Small intestine (tissue), 7 donors: ENCODE results near the gene IHH. TPM values are rescaled to one million over a fixed set of nuclear protein-coding genes. Genes with fewer than 3 reads are reported as not detected.

Source experiments
- DNase-seq, 2 donors: peaks; one replicate each; pipeline versions ENCODE4 v3.0.0 to v3.0.0-alpha.2; 2013
- FAIRE-seq: peaks from 2 replicates; lab custom pipeline; 2012; peaks lifted over from hg19 to GRCh38; lab: Jason Lieb, UNC
- H3K27ac ChIP-seq, 3 donors: one replicate each; pipeline ENCODE4 v1.5.1; 2013; ENCODE audit warnings: low read length in 2 of 3, mild to moderate bottlenecking in 2 of 3, control low read depth in 1 of 3, inconsistent platforms in 1 of 3, low read depth in 1 of 3, moderate library complexity in 1 of 3
- H3K27me3 ChIP-seq, 3 donors: one replicate each; pipeline ENCODE4 v1.6.1; 2013; ENCODE audit warnings: low read length in 3 of 3, inconsistent platforms in 1 of 3; ENCODE audit not compliant: control insufficient read depth in 3 of 3, insufficient read depth in 3 of 3
- H3K36me3 ChIP-seq, 3 donors: one replicate each; pipeline ENCODE4 v1.6.1; 2013; ENCODE audit warnings: low read length in 3 of 3, inconsistent platforms in 1 of 3, low read depth in 1 of 3, mild to moderate bottlenecking in 1 of 3, moderate library complexity in 1 of 3; ENCODE audit not compliant: control insufficient read depth in 3 of 3, insufficient read depth in 2 of 3
- H3K4me1 ChIP-seq, 3 donors: one replicate each; pipeline ENCODE4 v1.6.1; 2013; ENCODE audit warnings: low read length in 2 of 3, inconsistent platforms in 1 of 3, low read depth in 1 of 3, mild to moderate bottlenecking in 1 of 3, moderate library complexity in 1 of 3; ENCODE audit not compliant: control insufficient read depth in 3 of 3, insufficient read depth in 2 of 3
- H3K4me3 ChIP-seq, 3 donors: one replicate each; pipeline ENCODE4 v1.5.1; 2013; ENCODE audit warnings: low read length in 3 of 3, control low read depth in 1 of 3, inconsistent platforms in 1 of 3, low read depth in 1 of 3, mild to moderate bottlenecking in 1 of 3, moderate library complexity in 1 of 3
- H3K9me3 ChIP-seq, 2 donors: one replicate each; pipeline ENCODE4 v1.6.1; 2013; ENCODE audit warnings: low read depth in 1 of 2, low read length in 1 of 2; ENCODE audit not compliant: control insufficient read depth in 2 of 2, insufficient read depth in 1 of 2
- WGBS, 3 donors: extraction: QIAGEN DNeasy Blood & Tissue Kit; methylation state at CpG; one replicate each; pipeline ENCODE4 v1.1.7; 2013; 5-methylcytosine and 5-hydroxymethylcytosine counted together
- polyA plus RNA-seq, 4 donors: library from polyadenylated mRNA; stranded (reverse) in 3 of 4; unstranded in 1 of 4; fragments of 200-250 nt in 3 of 4; fragments of 120-200 nt in 1 of 4; gene quantifications; one replicate each; pipeline versions ENCODE4 v1.2.1 to v1.2.3, GENCODE V29; 2013
- donor health status: healthy with polysubstance abuse.
- donor health status: control.
- donor health status: control.
- donor health status: Bipolar disorder and iron deficiency.
- donor health status: healthy.

The IHH gene
- polyA plus RNA-seq, 4 donors = 13.5 to 95.4 (median 29.1) TPM

- H3K27me3 ChIP-seq = peaks cover 0 to 3% (median 0%) of the 10 kb centered on the region in 3 donors
- 69 to 79% (median 73%) methylated on average over 16 of the region's 16 CpGs for WGBS, 3 donors
Measured at GRCh38 chr2:219030177-219030940, 30.4 kb downstream of the IHH start.

GRCh38 chr2:219029829-219030165, 30.9 kb downstream of the IHH start:
- H3K4me1 ChIP-seq = peaks cover 0 to 2% (median 0%) of the 10 kb centered on the region in 3 donors
- no peak overlapping the region for H3K4me3 ChIP-seq
- FAIRE-seq = no peak
- no peak overlapping the region for H3K27ac ChIP-seq
- no peaks in the 10 kb centered on the region for H3K9me3 ChIP-seq
- WGBS, 3 donors = 34 to 43% (median 35%) methylated on average over 9 of the region's 9 CpGs
- H3K36me3 ChIP-seq = peaks cover 0 to 6% (median 0%) of the 10 kb centered on the region in 3 donors
- DNase-seq = peak; percentile 83 to 84
- peaks cover 0 to 3% (median 0%) of the 10 kb centered on the region in 3 donors for H3K27me3 ChIP-seq

More at GRCh38 chr2:219030177-219030940, 30.4 kb downstream of the IHH start:
- H3K27ac ChIP-seq = no peak overlapping the region
- H3K36me3 ChIP-seq = peaks cover 0 to 6% (median 0%) of the 10 kb centered on the region in 3 donors
- FAIRE-seq (no peak), DNase-seq (no peak)
- H3K4me1 ChIP-seq = peaks cover 0 to 2% (median 0%) of the 10 kb centered on the region in 3 donors
- no peaks in the 10 kb centered on the region for H3K9me3 ChIP-seq
- no peak overlapping the region for H3K4me3 ChIP-seq

- WGBS, 3 donors = 71 to 79% (median 77%) methylated on average over 13 of the region's 13 CpGs
- Histone ChIP-seq H3K27ac (no peak overlapping the region), H3K4me3 (no peak overlapping the region), H3K36me3 (peaks cover 0 to 6% (median 0%) of the 10 kb centered on the region in 3 donors), H3K27me3 (peaks cover 0 to 3% (median 0%) of the 10 kb centered on the region in 3 donors), H3K9me3 (no peaks in the 10 kb centered on the region), H3K4me1 (peaks cover 0 to 2% (median 0%) of the 10 kb centered on the region in 3 donors)
- FAIRE-seq (no peak), DNase-seq (no peak)
Measured at GRCh38 chr2:219028996-219029828, 31.5 kb downstream of the IHH start.

DNA sequence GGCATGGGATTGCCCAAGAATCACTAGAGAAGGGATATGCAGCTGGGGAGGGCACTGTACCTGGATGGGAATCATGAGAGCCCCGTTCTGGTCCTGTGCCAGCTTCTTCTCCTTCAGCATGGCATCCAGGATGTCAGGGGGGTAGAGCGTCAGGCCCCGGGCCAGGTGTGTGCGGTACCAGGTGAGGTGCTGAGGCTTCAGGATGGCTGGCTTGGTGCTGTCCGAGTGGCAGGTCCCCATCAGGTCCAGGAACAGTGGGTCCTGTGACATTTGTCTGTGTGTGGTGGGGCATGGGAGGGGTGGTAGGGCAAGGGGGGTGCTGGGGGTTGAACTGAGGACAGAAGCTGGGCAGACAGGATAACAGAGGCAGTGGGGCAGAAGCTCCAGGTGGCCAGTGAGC, 32.6 kb downstream of the IHH start:
- Histone ChIP-seq H3K27ac (no peak overlapping the region), H3K9me3 (no peaks in the 10 kb centered on the region), H3K4me3 (no peak overlapping the region), H3K36me3 (peaks cover 0 to 6% (median 0%) of the 10 kb centered on the region in 3 donors), H3K27me3 (peaks cover 0 to 2% (median 0%) of the 10 kb centered on the region in 3 donors), H3K4me1 (peaks cover 0 to 2% (median 0%) of the 10 kb centered on the region in 3 donors)
- WGBS, 3 donors = 75 to 77% (median 76%) methylated on average over 5 of the region's 5 CpGs
- FAIRE-seq (no peak), DNase-seq (no peak)

- 92 to 94% (median 93%) methylated on average over 22 of the region's 22 CpGs for WGBS, 3 donors
Measured at GRCh38 chr2:219027511-219028055, 33.1 kb downstream of the IHH start.

DNA sequence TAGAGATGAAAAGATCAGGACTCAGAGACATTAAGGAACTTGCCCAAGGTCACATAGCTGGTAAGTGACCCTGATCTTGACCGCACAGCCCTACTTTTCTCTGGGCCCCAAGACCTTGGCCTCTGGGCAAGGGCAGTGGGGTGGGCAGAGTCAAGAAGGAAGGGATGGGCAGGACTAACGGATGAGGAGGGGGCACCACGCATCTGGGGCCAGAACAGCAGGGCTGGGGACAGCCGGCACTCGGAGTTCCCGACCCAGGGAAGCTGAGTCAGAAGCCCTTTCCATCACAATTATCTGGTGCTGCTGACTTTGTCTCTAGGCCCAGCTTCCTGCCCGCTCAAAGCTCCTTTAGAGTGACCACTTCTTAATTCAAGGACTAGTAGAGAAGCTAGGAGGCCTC, 33.8 kb downstream of the IHH start:
- no peak overlapping the region for H3K4me3 ChIP-seq
- no peak overlapping the region for H3K27ac ChIP-seq
- peaks cover 0 to 6% (median 0%) of the 10 kb centered on the region in 3 donors for H3K36me3 ChIP-seq
- 75 to 86% (median 82%) methylated on average over 7 of the region's 7 CpGs for WGBS, 3 donors
- no peak for DNase-seq
- peaks cover 0 to 2% (median 0%) of the 10 kb centered on the region in 3 donors for H3K4me1 ChIP-seq
- FAIRE-seq = no peak
- no peaks in the 10 kb centered on the region for H3K9me3 ChIP-seq
- H3K27me3 ChIP-seq = no peaks in the 10 kb centered on the region

More at GRCh38 chr2:219027511-219028055, 33.1 kb downstream of the IHH start:
- Histone ChIP-seq H3K27ac (no peak overlapping the region), H3K9me3 (no peaks in the 10 kb centered on the region), H3K4me3 (no peak overlapping the region), H3K4me1 (peaks cover 0 to 2% (median 0%) of the 10 kb centered on the region in 3 donors), H3K36me3 (peaks cover 0 to 6% (median 0%) of the 10 kb centered on the region in 3 donors), H3K27me3 (no peaks in the 10 kb centered on the region)
- no peak for FAIRE-seq
- DNase-seq = no peak

DNA sequence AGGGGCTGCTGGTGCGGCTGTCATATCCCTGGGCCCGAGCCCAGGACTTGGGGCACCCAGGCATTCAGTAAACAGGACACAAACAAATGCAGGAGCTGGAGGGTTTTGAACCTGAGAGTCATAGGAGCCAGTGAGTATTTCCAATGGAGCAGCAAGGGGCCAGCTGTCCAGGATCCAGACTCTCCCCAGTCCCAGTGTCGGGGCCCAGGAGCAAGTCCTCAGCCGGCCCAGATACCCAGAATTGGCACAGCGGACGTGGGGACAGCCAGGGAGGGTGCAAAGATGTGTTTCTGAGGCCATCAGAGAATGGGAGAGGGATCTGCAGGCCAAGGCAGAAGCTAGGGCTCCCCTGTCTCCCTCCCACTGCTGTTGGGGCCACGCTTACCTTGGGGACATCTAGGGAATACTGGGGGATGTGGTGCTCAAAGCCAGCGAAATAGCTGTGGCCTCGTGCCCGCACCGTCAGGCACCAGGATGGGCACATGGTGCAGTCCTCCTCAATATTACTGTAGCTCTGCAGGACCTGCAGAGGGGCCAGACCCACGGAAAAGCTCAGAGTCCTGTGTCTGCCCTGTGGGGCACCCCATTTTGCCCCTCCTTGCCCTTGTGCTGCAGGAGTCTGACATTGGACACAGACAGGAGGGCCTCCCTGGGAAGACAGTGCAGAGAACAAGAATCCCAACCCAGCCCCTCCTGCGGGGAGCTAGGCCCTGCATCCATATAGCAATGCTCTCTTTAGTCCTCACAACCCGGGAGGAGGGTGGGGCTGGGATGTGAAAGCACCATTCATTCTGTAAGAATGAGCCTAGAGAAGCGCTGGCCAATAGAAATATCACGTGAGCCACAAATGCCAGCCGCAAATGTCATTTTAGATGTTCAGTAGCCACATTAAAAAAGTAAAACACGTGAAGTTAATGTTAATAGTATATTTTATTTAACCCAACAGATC, 34.8 kb downstream of the IHH start:
- WGBS, 3 donors = 75 to 83% (median 79%) methylated on average over 18 of the region's 18 CpGs
- Histone ChIP-seq H3K4me3 (no peak overlapping the region), H3K4me1 (peaks cover 0 to 2% (median 0%) of the 10 kb centered on the region in 3 donors), H3K9me3 (no peaks in the 10 kb centered on the region), H3K27me3 (no peaks in the 10 kb centered on the region), H3K27ac (no peak overlapping the region), H3K36me3 (peaks cover 0 to 6% (median 0%) of the 10 kb centered on the region in 3 donors)
- DNase-seq (no peak), FAIRE-seq (no peak)
